ENCODE results near the gene PLEKHM3.
"Not testable (repeated sequence)": the region's sequence is repeated elsewhere in the genome, so short reads cannot be mapped to it uniquely, and the experiment has no call there.

PLEKHM3 gene

DNA sequence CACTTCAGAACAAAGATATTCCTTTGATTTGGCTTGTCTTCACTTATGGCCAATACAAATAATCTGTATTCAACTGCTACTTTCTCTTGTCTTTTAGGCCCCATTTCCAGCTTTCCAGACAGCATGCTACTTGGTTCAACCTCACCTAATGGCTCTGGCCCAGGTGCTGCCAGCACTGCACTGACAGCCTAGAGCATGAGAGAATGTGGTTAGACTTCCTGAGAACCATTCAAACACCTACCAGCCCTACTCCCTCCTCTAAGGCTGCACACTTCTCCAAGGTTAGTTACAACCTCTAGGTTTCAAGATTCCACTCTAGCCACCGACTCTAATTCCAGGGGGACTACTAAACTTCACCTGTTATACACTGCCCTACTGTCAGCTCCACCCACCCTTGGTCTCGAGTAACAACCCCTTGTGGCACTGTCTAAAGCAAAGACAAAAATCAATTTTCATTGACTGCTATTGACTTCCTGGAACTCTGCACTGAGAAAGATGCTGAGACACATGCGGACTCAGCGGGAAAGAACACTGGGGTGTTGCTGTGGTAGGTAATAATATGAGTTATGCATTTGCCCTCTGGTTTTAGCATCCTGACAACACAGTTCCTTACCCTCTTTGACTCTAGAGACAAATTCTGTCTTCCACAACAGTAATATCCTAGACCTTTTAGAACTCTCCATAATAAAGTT is 38.2 kb downstream of the PLEKHM3 start:
- no peak for DNase-seq

DNA sequence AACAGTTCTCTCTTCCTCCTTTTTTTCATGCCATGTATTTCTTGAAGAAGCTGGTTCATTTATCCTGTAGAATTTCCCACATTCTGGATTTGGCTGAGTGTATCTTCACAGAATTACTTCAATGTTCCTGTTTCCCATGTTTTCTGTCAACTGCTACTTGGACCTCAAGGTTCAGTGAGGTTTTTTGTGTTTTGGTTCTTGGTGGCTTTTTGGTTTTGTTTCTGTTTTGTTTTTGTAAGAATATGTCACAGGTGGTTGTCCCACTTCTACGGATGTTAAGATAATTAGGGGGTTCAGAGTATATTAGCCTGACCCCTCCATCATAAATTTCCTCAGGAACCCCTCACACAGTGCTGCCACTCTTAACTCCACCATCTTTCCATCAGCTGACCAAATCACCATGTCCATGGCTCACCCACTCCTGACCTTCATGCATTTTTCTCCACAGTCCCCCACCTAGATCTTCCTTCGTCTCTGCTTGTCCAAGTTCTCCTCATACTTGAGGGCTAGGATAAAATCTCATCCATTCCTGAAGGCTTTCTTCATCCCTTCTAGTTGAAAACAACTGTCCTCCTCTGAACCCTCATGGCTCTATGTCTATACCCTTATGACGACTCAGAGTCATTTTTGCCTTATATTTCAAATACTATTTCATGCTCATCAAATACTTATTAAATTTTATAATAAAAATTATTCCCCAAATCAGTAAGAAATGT is 40.4 kb downstream of the PLEKHM3 start:
- DNase-seq = no peak

- DNase-seq = no peak
Observed at GRCh38 chr2:207983641-207984042, 41.7 kb downstream of the PLEKHM3 start.

GRCh38 chr2:207978177-207978948 is 47.0 kb downstream of the PLEKHM3 start:
- DNase-seq = no peak

DNA sequence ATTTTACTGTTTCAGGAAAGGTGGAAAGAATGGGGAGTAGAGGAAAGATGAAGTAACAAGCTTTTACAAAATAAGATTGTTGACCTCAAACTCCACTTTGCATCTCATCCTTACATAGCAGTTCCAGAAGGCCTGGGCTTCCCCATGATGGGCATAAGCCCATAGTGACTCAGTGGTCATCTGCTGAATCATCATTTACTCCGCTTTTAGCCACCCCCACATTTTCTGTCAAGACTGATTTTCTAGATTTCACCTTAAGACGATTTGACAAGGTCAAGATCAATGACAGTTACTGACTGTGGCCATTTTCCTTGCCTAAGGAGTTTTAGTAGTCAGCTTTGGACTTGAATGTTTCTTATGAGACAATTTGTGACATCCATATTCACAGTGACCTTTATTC is 49.4 kb downstream of the PLEKHM3 start:
- DNase-seq = no peak

DNA sequence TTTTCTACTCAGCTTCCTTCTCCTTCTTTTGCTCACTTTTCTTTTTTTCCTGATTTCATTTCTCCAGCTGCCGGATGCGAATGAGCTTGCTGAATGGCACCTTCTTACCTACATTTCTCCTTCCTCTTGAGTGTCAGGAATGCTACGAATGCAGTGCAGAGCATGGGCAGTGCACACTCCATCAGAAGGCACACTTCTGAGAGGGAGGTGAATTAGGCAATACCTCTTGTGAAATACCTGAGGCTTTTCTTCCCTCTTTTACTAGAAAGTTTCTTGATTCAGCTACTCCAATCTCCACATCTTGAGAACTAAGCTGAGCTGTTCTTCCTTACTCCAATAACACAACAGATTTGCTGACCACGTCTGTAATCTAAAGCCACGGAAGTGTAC is 51.1 kb downstream of the PLEKHM3 start:
- DNase-seq = no peak

- no peak for DNase-seq
Observed at GRCh38 chr2:207970826-207971180, 54.5 kb downstream of the PLEKHM3 start.

- no peak for DNase-seq
Observed at GRCh38 chr2:207970147-207970825, 55.0 kb downstream of the PLEKHM3 start.

- DNase-seq = no peak
Observed at GRCh38 chr2:207969249-207969648, 56.1 kb downstream of the PLEKHM3 start.

DNA sequence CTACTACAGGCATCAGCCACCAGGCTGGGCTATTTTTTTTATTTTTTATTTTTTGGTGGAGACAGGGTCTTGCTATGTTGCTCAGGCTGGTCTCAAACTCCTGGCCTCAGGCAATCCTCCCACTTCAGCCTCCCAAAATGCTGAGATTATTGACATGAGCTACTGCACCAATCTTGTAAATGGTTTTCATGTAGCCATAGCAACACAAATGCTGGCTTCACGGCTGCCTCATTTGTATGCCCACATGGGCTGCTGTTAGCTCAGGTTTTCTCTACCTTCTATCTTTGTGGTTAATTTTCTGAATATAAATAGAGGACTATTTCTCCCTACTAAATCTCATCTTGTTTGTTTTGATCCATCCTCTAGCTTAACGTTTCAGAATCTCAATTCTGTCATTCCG is 58.2 kb downstream of the PLEKHM3 start:
- peak; percentile 14 for DNase-seq

DNA sequence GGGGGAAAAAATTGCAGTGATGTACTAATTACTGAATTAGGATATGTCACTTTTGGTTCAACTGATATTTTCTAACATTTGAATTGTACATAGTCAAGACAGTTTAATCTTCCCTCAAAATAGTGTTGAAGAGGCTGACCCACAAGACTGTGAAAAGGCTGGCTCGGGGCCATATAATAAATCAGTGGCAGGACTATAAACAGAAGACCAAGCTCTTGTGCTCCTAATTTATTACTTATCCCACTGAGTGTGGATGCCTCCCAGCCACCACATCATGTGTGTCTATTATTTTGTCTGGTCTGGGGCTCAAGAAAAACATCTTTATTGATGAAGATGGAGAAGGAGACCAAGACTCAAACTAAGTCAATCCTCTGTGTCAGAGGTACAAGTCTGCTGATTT is 64.4 kb downstream of the PLEKHM3 start:
- DNase-seq = no peak

GRCh38 chr2:207960090-207960489 is 65.2 kb downstream of the PLEKHM3 start:
- DNase-seq = no peak

DNA sequence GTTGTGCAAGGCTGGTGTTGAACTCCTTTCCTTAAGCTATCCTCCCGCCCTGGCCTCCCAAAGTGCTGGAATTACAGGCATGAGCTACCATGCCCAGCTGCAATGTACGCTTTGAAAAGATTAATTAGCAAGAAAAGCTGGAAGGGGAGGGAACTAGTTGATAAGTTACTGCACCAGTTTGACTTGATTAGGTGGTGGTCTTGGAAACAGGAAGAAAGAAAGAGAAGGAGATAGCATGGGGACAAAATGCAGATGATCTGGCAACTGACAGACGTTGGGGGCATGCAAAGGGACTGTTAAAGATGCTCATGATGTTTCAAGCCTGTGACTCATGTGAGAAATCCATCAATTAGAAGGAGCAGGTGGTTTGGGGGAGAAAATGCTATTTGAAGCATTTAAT is 68.6 kb downstream of the PLEKHM3 start:
- DNase-seq = no peak

DNA sequence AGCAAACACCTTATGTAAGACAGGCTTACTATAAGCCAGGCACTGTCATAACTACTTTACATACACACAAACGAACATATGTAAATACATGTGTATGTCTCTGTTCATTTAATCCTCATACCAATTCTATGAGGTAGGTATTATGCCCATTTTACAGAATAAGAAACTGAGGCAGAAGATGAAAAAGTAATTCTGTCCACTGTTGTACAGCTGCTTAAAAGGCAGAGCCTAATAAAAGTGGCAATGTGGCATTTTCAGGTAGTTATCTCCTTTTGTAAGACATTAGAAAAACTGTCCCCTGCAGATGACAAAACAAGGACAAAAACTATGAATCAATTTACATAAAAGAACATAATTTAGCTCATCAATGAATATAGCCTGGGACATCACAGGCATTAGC is 69.9 kb downstream of the PLEKHM3 start:
- DNase-seq = no peak

- DNase-seq = no peak
Observed at GRCh38 chr2:207953354-207953753, 72.0 kb downstream of the PLEKHM3 start.

GRCh38 chr2:207952564-207953345 is 72.6 kb downstream of the PLEKHM3 start:
- peak; percentile 36 for DNase-seq

- DNase-seq = no peak
Observed at GRCh38 chr2:207951734-207952470, 73.4 kb downstream of the PLEKHM3 start.

- DNase-seq = no peak
Observed at GRCh38 chr2:207950761-207951114, 74.6 kb downstream of the PLEKHM3 start.

GRCh38 chr2:207950063-207950760 is 75.1 kb downstream of the PLEKHM3 start:
- no peak for DNase-seq

DNA sequence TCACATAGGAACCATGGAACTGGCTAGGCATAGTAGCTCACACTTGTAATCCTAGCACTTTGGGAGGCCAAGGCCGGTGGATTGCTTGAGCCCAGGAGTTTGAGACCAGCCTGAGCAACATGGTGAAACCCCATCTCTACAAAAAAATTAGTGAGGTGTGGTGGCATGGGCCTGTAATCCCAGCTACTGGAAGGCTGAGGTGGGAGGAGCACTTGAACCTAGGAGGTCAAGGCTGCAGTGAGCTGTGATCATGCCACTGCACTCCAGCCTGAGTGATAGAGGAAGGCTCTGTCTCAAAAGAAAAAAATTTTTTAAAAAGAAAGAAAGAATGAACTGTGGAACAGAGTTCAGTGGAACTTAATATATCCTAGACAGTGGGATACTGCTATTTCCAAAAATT is 76.1 kb downstream of the PLEKHM3 start:
- DNase-seq = not testable (repeated sequence)

DNA sequence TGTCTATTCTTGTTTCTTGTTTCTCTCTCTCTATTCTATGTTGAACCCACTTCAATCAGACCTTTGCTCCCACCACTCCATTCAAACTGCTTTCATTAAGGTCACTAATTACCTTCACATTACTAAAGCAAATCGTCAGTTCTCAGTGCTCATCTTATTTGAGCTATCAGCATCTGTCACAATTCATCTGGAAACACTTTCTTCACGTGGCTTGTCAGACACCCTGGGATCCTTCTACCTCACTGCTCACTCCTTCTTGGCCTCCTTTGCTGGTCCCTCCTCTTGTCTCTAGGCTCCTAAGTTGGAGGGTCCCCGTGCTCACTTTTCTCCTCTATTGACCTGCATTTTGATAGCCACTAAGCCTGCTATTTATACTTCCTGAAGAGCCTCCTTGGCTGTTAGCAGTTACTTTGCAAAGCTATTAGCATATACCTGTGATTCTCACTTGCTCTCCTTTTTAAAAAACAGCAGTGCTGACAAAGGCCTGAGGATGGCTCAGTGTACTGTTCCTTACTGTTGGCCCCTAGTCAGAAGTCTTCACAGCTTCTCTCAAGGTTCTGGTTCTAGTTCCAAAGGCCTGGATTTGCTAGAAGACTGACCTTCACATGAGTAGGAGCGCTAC is 80.2 kb downstream of the PLEKHM3 start:
- DNase-seq = no peak
